Measurements from ENCODE around the gene C1QTNF1.

DNA sequence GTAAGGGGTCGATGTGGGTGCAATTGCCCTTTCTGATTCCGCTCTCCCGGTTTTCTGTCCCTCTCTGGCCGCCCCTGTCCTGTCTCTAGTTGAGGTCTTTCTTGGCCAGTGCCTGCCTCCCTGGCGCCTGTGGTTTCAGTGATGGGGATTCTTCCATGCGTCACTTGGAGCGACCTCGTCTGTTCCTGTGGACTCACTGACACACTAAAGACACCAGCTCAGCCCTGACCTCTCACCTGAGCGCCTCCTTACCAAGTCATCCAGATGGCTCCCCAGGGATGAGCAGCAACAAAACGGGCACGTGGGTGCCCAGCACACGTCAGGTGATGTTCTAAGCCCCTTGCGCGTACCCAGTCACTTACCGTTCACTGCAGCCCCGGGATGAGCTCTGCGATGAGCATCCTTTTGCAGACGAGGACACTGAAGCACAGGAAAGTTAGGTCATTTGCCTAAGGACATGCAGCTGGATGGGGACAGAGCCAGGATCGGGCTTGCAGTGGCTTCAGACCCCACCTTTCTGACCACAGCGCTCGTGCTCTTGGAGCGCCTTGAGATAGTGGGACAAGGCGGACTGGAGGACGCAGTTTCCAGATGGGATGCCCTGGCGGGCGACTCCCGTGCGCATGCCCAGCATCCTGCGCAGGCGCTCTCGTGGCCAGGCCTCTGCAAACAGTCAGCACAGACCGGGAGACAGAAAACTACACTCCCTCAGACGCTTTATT is 32.8 kb upstream of the C1QTNF1 start:
- TF ChIP-seq, protein P1, sequence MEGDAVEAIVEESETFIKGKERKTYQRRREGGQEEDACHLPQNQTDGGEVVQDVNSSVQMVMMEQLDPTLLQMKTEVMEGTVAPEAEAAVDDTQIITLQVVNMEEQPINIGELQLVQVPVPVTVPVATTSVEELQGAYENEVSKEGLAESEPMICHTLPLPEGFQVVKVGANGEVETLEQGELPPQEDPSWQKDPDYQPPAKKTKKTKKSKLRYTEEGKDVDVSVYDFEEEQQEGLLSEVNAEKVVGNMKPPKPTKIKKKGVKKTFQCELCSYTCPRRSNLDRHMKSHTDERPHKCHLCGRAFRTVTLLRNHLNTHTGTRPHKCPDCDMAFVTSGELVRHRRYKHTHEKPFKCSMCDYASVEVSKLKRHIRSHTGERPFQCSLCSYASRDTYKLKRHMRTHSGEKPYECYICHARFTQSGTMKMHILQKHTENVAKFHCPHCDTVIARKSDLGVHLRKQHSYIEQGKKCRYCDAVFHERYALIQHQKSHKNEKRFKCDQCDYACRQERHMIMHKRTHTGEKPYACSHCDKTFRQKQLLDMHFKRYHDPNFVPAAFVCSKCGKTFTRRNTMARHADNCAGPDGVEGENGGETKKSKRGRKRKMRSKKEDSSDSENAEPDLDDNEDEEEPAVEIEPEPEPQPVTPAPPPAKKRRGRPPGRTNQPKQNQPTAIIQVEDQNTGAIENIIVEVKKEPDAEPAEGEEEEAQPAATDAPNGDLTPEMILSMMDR (conservative IDR thresholded peaks at IDR 0.05; ENCODE audit: low read depth, low read length) = no peak
- no peak for TF ChIP-seq EZH2 (IDR thresholded peaks at IDR 0.05; ENCODE audit: low read length, unreplicated experiment)

All from PC-3 (cell line).